HG03521 (cell line): ENCODE results near the gene PPP2R2D.
"Not testable (repeated sequence)": the region's sequence is repeated elsewhere in the genome, so short reads cannot be mapped to it uniquely, and the experiment has no call there.

Experiments
- ATAC-seq: cut with Tn5 transposase; IDR thresholded peaks from one replicate; pipeline ENCODE4 v1.9.1; 2021; ENCODE audit warnings: mild to moderate bottlenecking, moderate library complexity; ENCODE audit not compliant: unreplicated experiment

Gene PPP2R2D

GRCh38 chr10:131972474-131973071, 71.8 kb downstream of the PPP2R2D start:
- ATAC-seq, result no peak

GRCh38 chr10:131973160-131973951, 72.5 kb downstream of the PPP2R2D start:
- ATAC-seq, result no peak

- ATAC-seq, result no peak
These were observed 73.4 kb downstream of the PPP2R2D start for GRCh38 chr10:131974034-131974817.

GRCh38 chr10:131975003-131975402, 74.2 kb downstream of the PPP2R2D start:
- ATAC-seq, result no peak

GRCh38 chr10:131975796-131976195, 75.0 kb downstream of the PPP2R2D start:
- ATAC-seq, result no peak

- no peak for ATAC-seq
These were observed 76.7 kb downstream of the PPP2R2D start for GRCh38 chr10:131977323-131978096.

- ATAC-seq, result no peak
These were observed 77.6 kb downstream of the PPP2R2D start for GRCh38 chr10:131978366-131978765.

GRCh38 chr10:131978851-131979250, 78.0 kb downstream of the PPP2R2D start:
- no peak for ATAC-seq

GRCh38 chr10:131979336-131979735, 78.5 kb downstream of the PPP2R2D start:
- no peak for ATAC-seq

- ATAC-seq, result no peak
These were observed 79.0 kb downstream of the PPP2R2D start for GRCh38 chr10:131979821-131980270.

GRCh38 chr10:131980321-131980720, 79.5 kb downstream of the PPP2R2D start:
- ATAC-seq, result no peak

- no peak for ATAC-seq
These were observed 80.1 kb downstream of the PPP2R2D start for GRCh38 chr10:131980761-131981428.

GRCh38 chr10:131981429-131982184, 80.8 kb downstream of the PPP2R2D start, which contains the start of gene BNIP3:
TSS of gene BNIP3 (minus strand) at chr10:131981923. CDS start at chr10:131981806, 117 bp downstream.
- peak; percentile 86 for ATAC-seq

- ATAC-seq, result peak; percentile 19
These were observed 81.5 kb downstream of the PPP2R2D start for GRCh38 chr10:131982185-131982756.

GRCh38 chr10:131982796-131983195, 82.0 kb downstream of the PPP2R2D start:
- ATAC-seq, result no peak

GRCh38 chr10:131983780-131984179, 83.0 kb downstream of the PPP2R2D start:
- no peak for ATAC-seq

GRCh38 chr10:131986851-131987250, 86.0 kb downstream of the PPP2R2D start:
- ATAC-seq, result not testable (repeated sequence)

GRCh38 chr10:131987301-131987700, 86.5 kb downstream of the PPP2R2D start:
- not testable (repeated sequence) for ATAC-seq

GRCh38 chr10:131987786-131988185, 87.0 kb downstream of the PPP2R2D start:
- not testable (repeated sequence) for ATAC-seq
